GM12878 (cell line): ENCODE data around the gene VMP1. TPM values are rescaled to one million over a fixed set of nuclear protein-coding genes. Genes with fewer than 3 reads are reported as not detected.

ENCODE experiments used
- ATAC-seq: fragments of 200-7000 bp; cut with Tn5 transposase; 3 replicates; pipeline ENCODE4 v1.9.1; 2020; ENCODE audit warnings: mild to moderate bottlenecking, moderate library complexity
- BruUV-seq: library from RNA; stranded (reverse); fragments of 400-500 nt; replicated peaks from 2 replicates; lab custom pipeline; 2021; lab: Mats Ljungman, UMichigan
- CTCF ChIA-PET: fragments of 300-600 bp; sonication (Branson Sonifier 250); formaldehyde crosslinking; extraction: SDS; loops from one replicate; lab custom pipeline; 2021; ENCODE audit warnings: inconsistent platforms; lab: Yijun Ruan, JAX
- POLR2A ChIA-PET: fragments of 350-600 bp; formaldehyde crosslinking; extraction: SDS; loops from one replicate; lab custom pipeline; 2021; ENCODE audit warnings: inconsistent platforms; lab: Charles Lee
- RAD21 ChIA-PET: fragments of 300-600 bp; sonication (Branson Sonifier 250); formaldehyde crosslinking; loops from one replicate; lab custom pipeline; 2023; ENCODE audit warnings: antibody characterized with exemption; ENCODE audit not compliant: unreplicated experiment; lab: Charles Lee
- SMC1A ChIA-PET: fragments of 300-600 bp; sonication (Branson Sonifier 250); formaldehyde crosslinking; loops from one replicate; lab custom pipeline; 2023; ENCODE audit not compliant: unreplicated experiment, uncharacterized antibody; lab: Charles Lee
- DNase-seq: peaks from one replicate; pipeline ENCODE4 v3.0.0-alpha.2; 2011; ENCODE audit warnings: low read depth, low spot score
- FAIRE-seq: peaks from 3 replicates; lab custom pipeline; 2011; peaks lifted over from hg19 to GRCh38; lab: Jason Lieb, UNC
- H2AFZ ChIP-seq: 2 replicates; pipeline ENCODE4 v1.6.0; 2011; ENCODE audit warnings: low read depth, low read length, control low read depth; ENCODE audit not compliant: control insufficient read depth
- H3K27ac ChIP-seq: 2 replicates; pipeline ENCODE4 v1.5.1; 2011; ENCODE audit warnings: control low read depth; ENCODE audit not compliant: control insufficient read depth, insufficient read depth
- H3K27me3 ChIP-seq, 2 experiments: replicated peaks in 1 of 2; 2 replicates each; pipeline versions ENCODE4 v1.6.0 to v1.6.1; 2011; ENCODE audit warnings: low read length in 1 of 2; ENCODE audit not compliant: control insufficient read depth in 2 of 2, insufficient read depth in 2 of 2
- H3K36me3 ChIP-seq, 2 experiments: 2 replicates each; pipeline ENCODE4 v1.5.1; 2011; ENCODE audit warnings: low read length in 1 of 2; ENCODE audit not compliant: control insufficient read depth in 2 of 2, insufficient read depth in 2 of 2
- H3K4me1 ChIP-seq: 2 replicates; pipeline ENCODE4 v1.6.1; 2011; ENCODE audit warnings: mild to moderate bottlenecking, low read length, moderate library complexity, mixed read lengths; ENCODE audit not compliant: control insufficient read depth, insufficient read depth
- H3K4me2 ChIP-seq: 2 replicates; pipeline ENCODE4 v1.6.0; 2011; ENCODE audit warnings: control low read depth; ENCODE audit not compliant: control insufficient read depth, insufficient read depth
- H3K4me3 ChIP-seq: fragments of 200-600 bp; sonication (generic); 2 replicates; pipeline ENCODE4 v1.5.1; 2016
- H3K79me2 ChIP-seq: 2 replicates; pipeline ENCODE4 v1.6.0; 2011; ENCODE audit warnings: low read length; ENCODE audit not compliant: control insufficient read depth, insufficient read depth
- H3K9ac ChIP-seq: 2 replicates; pipeline ENCODE4 v1.8.0; 2011; ENCODE audit warnings: low read length, control low read depth, mixed read lengths; ENCODE audit not compliant: control insufficient read depth, insufficient read depth
- H3K9me3 ChIP-seq: replicated peaks from 3 replicates; pipeline ENCODE4 v1.5.1; 2011; ENCODE audit warnings: mild to moderate bottlenecking, low read length; ENCODE audit not compliant: control insufficient read depth, insufficient read depth
- H4K20me1 ChIP-seq: 2 replicates; pipeline ENCODE4 v1.6.0; 2011; ENCODE audit not compliant: control insufficient read depth, insufficient read depth
- BCL11A ChIP-seq: IDR thresholded peaks from 2 replicates; pipeline ENCODE4 v1.6.1; 2011; ENCODE audit warnings: low read depth, low read length
- EED ChIP-seq: sonication (generic); IDR thresholded peaks from 2 replicates; pipeline ENCODE4 v1.6.1; 2016; ENCODE audit warnings: antibody characterized with exemption, low read depth
- EGR1 ChIP-seq, 2 experiments: IDR thresholded peaks; 1 replicate in 1 of 2; 2 replicates in 1 of 2; pipeline ENCODE4 v1.6.1; 2011 to 2012; ENCODE audit warnings: low read depth in 2 of 2, low read length in 2 of 2, borderline replicate concordance in 1 of 2, mild to moderate bottlenecking in 1 of 2, moderate library complexity in 1 of 2
- EP300 ChIP-seq, 2 experiments: fragments of 150-350 bp in 1 of 2; IDR thresholded peaks; 2 replicates each; pipeline ENCODE4 v1.6.1; 2011 to 2012; ENCODE audit warnings: low read depth in 2 of 2, low read length in 2 of 2, borderline replicate concordance in 1 of 2, improper control_type of control experiment in 1 of 2, inconsistent platforms in 1 of 2; ENCODE audit not compliant: control insufficient read depth in 1 of 2
- FOS ChIP-seq: IDR thresholded peaks from 3 replicates; pipeline ENCODE4 v1.6.1; 2011; ENCODE audit warnings: borderline replicate concordance; ENCODE audit not compliant: insufficient read length; ENCODE audit errors: extremely low read depth
- NFIC ChIP-seq: IDR thresholded peaks from 2 replicates; pipeline ENCODE4 v1.6.1; 2012; ENCODE audit warnings: low read depth, mild to moderate bottlenecking, inconsistent platforms, low read length, moderate library complexity
- NFXL1 ChIP-seq: fragments of 450-650 bp; IDR thresholded peaks from 2 replicates; pipeline ENCODE4 v1.6.1; 2017; ENCODE audit warnings: antibody characterized with exemption, mild to moderate bottlenecking, borderline replicate concordance
- POLR2AphosphoS5 ChIP-seq: IDR thresholded peaks from 2 replicates; pipeline ENCODE4 v1.6.1; 2011; ENCODE audit warnings: mild to moderate bottlenecking, low read length, inconsistent platforms
- RAD51 ChIP-seq: fragments of 450-650 bp; IDR thresholded peaks from 2 replicates; pipeline ENCODE4 v1.6.1; 2016; ENCODE audit warnings: moderate library complexity, mild to moderate bottlenecking, inconsistent platforms
- SMARCA5 ChIP-seq: fragments of 450-650 bp; IDR thresholded peaks from 2 replicates; pipeline ENCODE4 v1.6.1; 2017; ENCODE audit warnings: mild to moderate bottlenecking
- STAT3 ChIP-seq: IDR thresholded peaks from 2 replicates; pipeline ENCODE4 v1.6.1; 2011; ENCODE audit warnings: low read depth, low read length, improper control_type of control experiment
- SUPT20H ChIP-seq: IDR thresholded peaks from 2 replicates; pipeline ENCODE4 v1.6.1; 2011; ENCODE audit warnings: low read depth, mild to moderate bottlenecking, low read length, moderate library complexity, borderline replicate concordance; ENCODE audit not compliant: control insufficient read depth
- TCF3 ChIP-seq: IDR thresholded peaks from 2 replicates; pipeline ENCODE4 v1.6.1; 2012; ENCODE audit warnings: low read depth, mild to moderate bottlenecking, low read length, borderline replicate concordance; ENCODE audit not compliant: insufficient read depth
- WGBS: methylation state at CpG from one replicate; pipeline ENCODE4 v1.1.6; 2016; ENCODE audit warnings: low lambda C conversion rate; ENCODE audit not compliant: insufficient replicate concordance, insufficient coverage; ENCODE audit errors: missing lambda C conversion rate; 5-methylcytosine and 5-hydroxymethylcytosine counted together
- in situ Hi-C: fragments of 300-500 bp; cut with MboI; formaldehyde crosslinking; loops from 9 replicates; pipeline ENCODE4 v1.14.3; 2018; ENCODE audit warnings: mixed read lengths
- intact Hi-C: fragments of 100-400 bp; cut with micrococcal nuclease; formaldehyde crosslinking; loops from one replicate; pipeline ENCODE4 v1.14.2; 2022; ENCODE audit not compliant: unreplicated experiment
- polyA plus RNA-seq, 11 experiments: library from polyadenylated mRNA; depleted of rRNA in 4 of 11; unstranded in 6 of 11; stranded (reverse) in 5 of 11; fragments of >200 nt; fragmentation: Nextera tagmentation in 4 of 11; fragmentation: Illumina TruSeq in 1 of 11; extraction: Ambion mirVana in 4 of 11; extraction: Trizol in 1 of 11; gene quantifications; 1 replicate in 1 of 11; 2 replicates in 10 of 11; pipeline versions ENCODE4 v1.2.1 to v1.2.3, GENCODE V29; 2011 to 2016; ENCODE audit warnings: inconsistent platforms in 2 of 11, missing spikeins in 2 of 11, low read depth in 1 of 11
- total RNA-seq, 4 experiments: library from RNA; depleted of rRNA in 3 of 4; stranded (reverse); fragments of >200 nt in 3 of 4; fragmentation: Illumina TruSeq in 1 of 4; extraction: Trizol in 1 of 4; gene quantifications; 2 replicates each; pipeline versions ENCODE4 v1.2.1 to v1.2.3, GENCODE V29; 2013 to 2021
- TF ChIP-seq, protein P1 (sequence below): fragments of 450-650 bp; IDR thresholded peaks from 2 replicates; pipeline ENCODE4 v1.6.1; 2017; ENCODE audit warnings: mild to moderate bottlenecking, moderate library complexity
- TF ChIP-seq, protein P2 (sequence below): fragments of 450-650 bp; IDR thresholded peaks from 2 replicates; pipeline ENCODE4 v1.6.1; 2017; ENCODE audit warnings: mild to moderate bottlenecking, moderate library complexity

Gene VMP1
- total and polyA plus RNA-seq, 10 of the 15 experiments (the other 5 are each of a cell fraction or from before 2014, with no cell fraction given): 88.4 to 199 (median 132) TPM

DNA sequence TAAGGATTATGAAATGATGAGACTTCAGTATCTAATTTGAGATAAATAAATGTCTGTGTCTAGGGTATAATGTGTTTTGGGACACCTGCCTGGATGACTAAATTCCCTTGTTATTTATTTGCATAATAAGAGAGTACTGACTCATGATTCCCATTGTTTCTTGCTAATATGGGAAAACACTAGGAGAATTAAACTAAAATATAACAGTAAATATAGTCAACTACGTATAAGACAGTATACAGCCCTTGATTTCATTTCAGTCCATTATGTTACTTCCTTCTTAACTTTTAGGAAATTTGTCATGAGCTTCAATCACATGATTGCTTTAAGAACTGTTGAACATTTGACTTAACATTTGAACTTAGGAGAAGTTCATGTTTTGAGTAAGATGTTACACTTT lies 62.4 kb downstream of the VMP1 start (continued):
- no peak for TF ChIP-seq EGR1 (IDR thresholded peaks at IDR 0.05; ENCODE audit: borderline replicate concordance in 1 of 2, low read depth in 2 of 2, low read length in 2 of 2)
- TF ChIP-seq NFXL1: no peak
- TF ChIP-seq STAT3: no peak
- TF ChIP-seq EP300 (IDR thresholded peaks at IDR 0.05; ENCODE audit: borderline replicate concordance in 1 of 2, control insufficient read depth in 1 of 2, low read depth in 2 of 2, low read length in 2 of 2): no peak
- no peak for TF ChIP-seq RAD51
- no peak for TF ChIP-seq BCL11A
- TF ChIP-seq, protein P1, sequence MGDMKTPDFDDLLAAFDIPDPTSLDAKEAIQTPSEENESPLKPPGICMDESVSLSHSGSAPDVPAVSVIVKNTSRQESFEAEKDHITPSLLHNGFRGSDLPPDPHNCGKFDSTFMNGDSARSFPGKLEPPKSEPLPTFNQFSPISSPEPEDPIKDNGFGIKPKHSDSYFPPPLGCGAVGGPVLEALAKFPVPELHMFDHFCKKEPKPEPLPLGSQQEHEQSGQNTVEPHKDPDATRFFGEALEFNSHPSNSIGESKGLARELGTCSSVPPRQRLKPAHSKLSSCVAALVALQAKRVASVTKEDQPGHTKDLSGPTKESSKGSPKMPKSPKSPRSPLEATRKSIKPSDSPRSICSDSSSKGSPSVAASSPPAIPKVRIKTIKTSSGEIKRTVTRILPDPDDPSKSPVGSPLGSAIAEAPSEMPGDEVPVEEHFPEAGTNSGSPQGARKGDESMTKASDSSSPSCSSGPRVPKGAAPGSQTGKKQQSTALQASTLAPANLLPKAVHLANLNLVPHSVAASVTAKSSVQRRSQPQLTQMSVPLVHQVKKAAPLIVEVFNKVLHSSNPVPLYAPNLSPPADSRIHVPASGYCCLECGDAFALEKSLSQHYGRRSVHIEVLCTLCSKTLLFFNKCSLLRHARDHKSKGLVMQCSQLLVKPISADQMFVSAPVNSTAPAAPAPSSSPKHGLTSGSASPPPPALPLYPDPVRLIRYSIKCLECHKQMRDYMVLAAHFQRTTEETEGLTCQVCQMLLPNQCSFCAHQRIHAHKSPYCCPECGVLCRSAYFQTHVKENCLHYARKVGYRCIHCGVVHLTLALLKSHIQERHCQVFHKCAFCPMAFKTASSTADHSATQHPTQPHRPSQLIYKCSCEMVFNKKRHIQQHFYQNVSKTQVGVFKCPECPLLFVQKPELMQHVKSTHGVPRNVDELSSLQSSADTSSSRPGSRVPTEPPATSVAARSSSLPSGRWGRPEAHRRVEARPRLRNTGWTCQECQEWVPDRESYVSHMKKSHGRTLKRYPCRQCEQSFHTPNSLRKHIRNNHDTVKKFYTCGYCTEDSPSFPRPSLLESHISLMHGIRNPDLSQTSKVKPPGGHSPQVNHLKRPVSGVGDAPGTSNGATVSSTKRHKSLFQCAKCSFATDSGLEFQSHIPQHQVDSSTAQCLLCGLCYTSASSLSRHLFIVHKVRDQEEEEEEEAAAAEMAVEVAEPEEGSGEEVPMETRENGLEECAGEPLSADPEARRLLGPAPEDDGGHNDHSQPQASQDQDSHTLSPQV: no peak

DNA sequence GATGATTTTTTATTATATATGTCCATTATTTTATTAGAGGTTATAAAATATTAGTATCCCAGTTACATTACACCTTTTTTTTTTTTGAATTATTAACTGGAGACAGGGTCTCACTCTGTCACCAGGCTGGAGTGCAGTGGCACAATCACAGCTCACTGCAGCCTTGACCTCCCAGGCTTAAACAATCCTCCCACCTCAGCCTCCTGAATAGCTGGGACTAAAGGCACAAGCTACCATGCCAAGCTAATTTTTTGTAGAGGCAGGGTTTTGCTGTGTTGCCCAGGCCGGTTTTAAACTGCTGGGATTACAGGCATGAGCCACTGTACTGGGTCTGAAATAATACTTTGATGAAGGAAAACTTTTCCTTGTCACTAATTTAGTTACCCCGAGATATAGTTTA lies 63.6 kb downstream of the VMP1 start:
- no peak overlapping the region for H3K4me3 ChIP-seq
- no peaks in the 10 kb centered on the region for H3K4me1 ChIP-seq
- intact Hi-C loops: no loop called here
- H3K9ac ChIP-seq: no peak overlapping the region
- H3K79me2 ChIP-seq: no peaks in the 10 kb centered on the region
- no peak overlapping the region for H2AFZ ChIP-seq
- no peak overlapping the region for H3K4me2 ChIP-seq
- in situ Hi-C loops: no loop called here
- 98% methylated on average over 2 of the region's 2 CpGs for WGBS
- DNase-seq (no peak), FAIRE-seq (no peak), ATAC-seq (no peak)
- H3K9me3 ChIP-seq: no peaks in the 10 kb centered on the region
- H3K27ac ChIP-seq: no peak overlapping the region
- RAD21 ChIA-PET: interaction anchor here (0.7 to 2.0 kb wide), 5 partner anchors 9 to 122 kb away, joined by 3 to 4 read pairs (median 3); no protein-coding TSS in a partner anchor
- CTCF ChIA-PET: interaction anchor here (1.0 kb wide), 2 partner anchors 12 to 22 kb away, joined by 3 read pairs; no protein-coding TSS in a partner anchor
- POLR2A ChIA-PET: interaction anchor here (0.6 to 1.6 kb wide), 5 partner anchors 7 to 88 kb away, joined by 3 to 4 read pairs (median 3); no protein-coding TSS in a partner anchor
- H3K27me3 ChIP-seq: no peaks in the 10 kb centered on the region
- no TSS peak for BruUV-seq
- no peaks in the 10 kb centered on the region for H4K20me1 ChIP-seq
- SMC1A ChIA-PET: interaction anchor here (1.1 to 1.3 kb wide), 2 partner anchors 11 to 13 kb away, joined by 3 read pairs; no protein-coding TSS in a partner anchor
- H3K36me3 ChIP-seq: peaks cover 0 to 1% of the 10 kb centered on the region in 2 experiments; a peak in 2 of 4 replicates
- TF ChIP-seq SMARCA5 (no peak), TCF3 (no peak), EED (no peak), POLR2AphosphoS5 (no peak), SUPT20H (no peak), FOS (no peak), NFIC (no peak)
- TF ChIP-seq, protein P2, sequence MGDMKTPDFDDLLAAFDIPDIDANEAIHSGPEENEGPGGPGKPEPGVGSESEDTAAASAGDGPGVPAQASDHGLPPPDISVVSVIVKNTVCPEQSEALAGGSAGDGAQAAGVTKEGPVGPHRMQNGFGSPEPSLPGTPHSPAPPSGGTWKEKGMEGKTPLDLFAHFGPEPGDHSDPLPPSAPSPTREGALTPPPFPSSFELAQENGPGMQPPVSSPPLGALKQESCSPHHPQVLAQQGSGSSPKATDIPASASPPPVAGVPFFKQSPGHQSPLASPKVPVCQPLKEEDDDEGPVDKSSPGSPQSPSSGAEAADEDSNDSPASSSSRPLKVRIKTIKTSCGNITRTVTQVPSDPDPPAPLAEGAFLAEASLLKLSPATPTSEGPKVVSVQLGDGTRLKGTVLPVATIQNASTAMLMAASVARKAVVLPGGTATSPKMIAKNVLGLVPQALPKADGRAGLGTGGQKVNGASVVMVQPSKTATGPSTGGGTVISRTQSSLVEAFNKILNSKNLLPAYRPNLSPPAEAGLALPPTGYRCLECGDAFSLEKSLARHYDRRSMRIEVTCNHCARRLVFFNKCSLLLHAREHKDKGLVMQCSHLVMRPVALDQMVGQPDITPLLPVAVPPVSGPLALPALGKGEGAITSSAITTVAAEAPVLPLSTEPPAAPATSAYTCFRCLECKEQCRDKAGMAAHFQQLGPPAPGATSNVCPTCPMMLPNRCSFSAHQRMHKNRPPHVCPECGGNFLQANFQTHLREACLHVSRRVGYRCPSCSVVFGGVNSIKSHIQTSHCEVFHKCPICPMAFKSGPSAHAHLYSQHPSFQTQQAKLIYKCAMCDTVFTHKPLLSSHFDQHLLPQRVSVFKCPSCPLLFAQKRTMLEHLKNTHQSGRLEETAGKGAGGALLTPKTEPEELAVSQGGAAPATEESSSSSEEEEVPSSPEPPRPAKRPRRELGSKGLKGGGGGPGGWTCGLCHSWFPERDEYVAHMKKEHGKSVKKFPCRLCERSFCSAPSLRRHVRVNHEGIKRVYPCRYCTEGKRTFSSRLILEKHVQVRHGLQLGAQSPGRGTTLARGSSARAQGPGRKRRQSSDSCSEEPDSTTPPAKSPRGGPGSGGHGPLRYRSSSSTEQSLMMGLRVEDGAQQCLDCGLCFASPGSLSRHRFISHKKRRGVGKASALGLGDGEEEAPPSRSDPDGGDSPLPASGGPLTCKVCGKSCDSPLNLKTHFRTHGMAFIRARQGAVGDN: no peak
